GM21723 (cell line): Measurements from ENCODE around the gene ABHD17C.

Experiments used
- ATAC-seq: cut with Tn5 transposase; IDR thresholded peaks from one replicate; pipeline ENCODE4 v1.9.1; 2021; ENCODE audit warnings: mild to moderate bottlenecking, moderate library complexity; ENCODE audit not compliant: unreplicated experiment

ABHD17C gene

GRCh38 chr15:80689294-80689693, 5.8 kb upstream of the ABHD17C start:
- ATAC-seq, result no peak

GRCh38 chr15:80689716-80690115, 5.4 kb upstream of the ABHD17C start:
- ATAC-seq, result no peak

GRCh38 chr15:80691575-80691974, 3.5 kb upstream of the ABHD17C start:
- ATAC-seq, result no peak

GRCh38 chr15:80693682-80694610, 1.2 kb upstream of the ABHD17C start:
- ATAC-seq, result no peak

- ATAC-seq, result peak; percentile 33
Measured at GRCh38 chr15:80694611-80695098, 455 bp upstream of the ABHD17C start.

GRCh38 chr15:80695911-80696661, 976 bp downstream of the ABHD17C start:
- ATAC-seq, result peak; percentile 10

- no peak for ATAC-seq
Measured at GRCh38 chr15:80697075-80697685, 2.1 kb downstream of the ABHD17C start.

GRCh38 chr15:80698676-80699075, 3.6 kb downstream of the ABHD17C start:
- no peak for ATAC-seq

- ATAC-seq, result no peak
Measured at GRCh38 chr15:80699981-80700380, 4.9 kb downstream of the ABHD17C start.

- ATAC-seq, result no peak
Measured at GRCh38 chr15:80701676-80702311, 6.7 kb downstream of the ABHD17C start.

- no peak for ATAC-seq
Measured at GRCh38 chr15:80703081-80703480, 8.0 kb downstream of the ABHD17C start.

- ATAC-seq, result no peak
Measured at GRCh38 chr15:80703965-80704364, 8.9 kb downstream of the ABHD17C start.

- no peak for ATAC-seq
Measured at GRCh38 chr15:80706161-80706560, 11.1 kb downstream of the ABHD17C start.

- ATAC-seq, result no peak
Measured at GRCh38 chr15:80709542-80709941, 14.4 kb downstream of the ABHD17C start.

GRCh38 chr15:80710635-80711554, 15.8 kb downstream of the ABHD17C start:
- ATAC-seq, result no peak

GRCh38 chr15:80711886-80712285, 16.8 kb downstream of the ABHD17C start:
- ATAC-seq, result no peak

- no peak for ATAC-seq
Measured at GRCh38 chr15:80712956-80713355, 17.8 kb downstream of the ABHD17C start.

- no peak for ATAC-seq
Measured at GRCh38 chr15:80721476-80721875, 26.4 kb downstream of the ABHD17C start.

GRCh38 chr15:80722811-80723210, 27.7 kb downstream of the ABHD17C start:
- no peak for ATAC-seq

GRCh38 chr15:80727196-80727595, 32.1 kb downstream of the ABHD17C start:
- ATAC-seq, result no peak
